PC-3 (cell line): ENCODE results near the gene APLP1. TPM values are rescaled to one million over a fixed set of nuclear protein-coding genes. Genes with fewer than 3 reads are reported as not detected.

Experiments used
- ATAC-seq: fragments of 200-7000 bp; cut with Tn5 transposase; 2 replicates; pipeline ENCODE4 v1.9.1; 2020; ENCODE audit warnings: mild to moderate bottlenecking, moderate library complexity
- BruUV-seq: library from RNA; stranded (reverse); fragments of 400-500 nt; replicated peaks from 2 replicates; lab custom pipeline; 2021; lab: Mats Ljungman, UMichigan
- CTCF ChIA-PET: fragments of 300-600 bp; sonication (Branson Sonifier 250); formaldehyde crosslinking; loops from one replicate; lab custom pipeline; 2022; ENCODE audit warnings: antibody characterized with exemption; lab: Charles Lee
- POLR2A ChIA-PET: fragments of 300-600 bp; sonication (Branson Sonifier 250); formaldehyde crosslinking; loops from one replicate; lab custom pipeline; 2022; ENCODE audit warnings: antibody characterized with exemption; ENCODE audit not compliant: unreplicated experiment; lab: Charles Lee
- DNase-seq: peaks from one replicate; pipeline ENCODE4 v3.0.0-alpha.2; 2015
- H2AFZ ChIP-seq: fragments of 300-600 bp; sonication (generic); 2 replicates; pipeline ENCODE4 v1.6.0; 2016; ENCODE audit warnings: antibody characterized with exemption, low read length
- H3F3A ChIP-seq: fragments of 300-600 bp; sonication (generic); one replicate; pipeline ENCODE4 v1.6.0; 2017; ENCODE audit warnings: antibody characterized with exemption, low read length, control low read depth, mild to moderate bottlenecking; ENCODE audit not compliant: unreplicated experiment
- H3K27ac ChIP-seq: fragments of 300-600 bp; sonication (generic); 2 replicates; pipeline ENCODE4 v1.5.1; 2016; ENCODE audit warnings: mild to moderate bottlenecking, low read length
- H3K27me3 ChIP-seq: fragments of 300-600 bp; sonication (generic); 2 replicates; pipeline ENCODE4 v1.6.1; 2016; ENCODE audit warnings: low read length, mixed read lengths
- H3K36me3 ChIP-seq: fragments of 300-600 bp; sonication (generic); 2 replicates; pipeline ENCODE4 v1.6.1; 2016; ENCODE audit warnings: low read depth, mixed run types, low read length, mixed read lengths
- H3K4me1 ChIP-seq: fragments of 300-600 bp; sonication (generic); 2 replicates; pipeline ENCODE4 v1.5.1; 2016; ENCODE audit warnings: low read length; ENCODE audit not compliant: insufficient read depth
- H3K4me2 ChIP-seq: fragments of 300-600 bp; sonication (generic); 2 replicates; pipeline ENCODE4 v1.6.0; 2016; ENCODE audit warnings: low read length
- H3K4me3 ChIP-seq: fragments of 300-600 bp; sonication (generic); 2 replicates; pipeline ENCODE4 v1.5.1; 2016; ENCODE audit warnings: mild to moderate bottlenecking, low read length, mixed read lengths
- H3K79me2 ChIP-seq: fragments of 300-600 bp; sonication (generic); 2 replicates; pipeline ENCODE4 v1.6.1; 2017; ENCODE audit warnings: low read length, mixed read lengths
- H3K9ac ChIP-seq: fragments of 300-600 bp; sonication (generic); 2 replicates; pipeline ENCODE4 v1.6.0; 2016; ENCODE audit warnings: mild to moderate bottlenecking, low read length
- H3K9me2 ChIP-seq: fragments of 300-600 bp; sonication (generic); replicated peaks from 2 replicates; pipeline ENCODE4 v1.6.1; 2016; ENCODE audit warnings: mixed run types, low read length, mixed read lengths
- H3K9me3 ChIP-seq: fragments of 300-600 bp; sonication (generic); 2 replicates; pipeline ENCODE4 v1.6.1; 2016; ENCODE audit warnings: low read length, mixed read lengths
- H4K20me1 ChIP-seq: fragments of 300-600 bp; sonication (generic); 2 replicates; pipeline ENCODE4 v1.6.1; 2016; ENCODE audit warnings: low read length, mixed read lengths
- EZH2 ChIP-seq: fragments of 300-600 bp; sonication (generic); IDR thresholded peaks from one replicate; pipeline ENCODE4 v1.6.1; 2017; ENCODE audit warnings: antibody characterized with exemption, mild to moderate bottlenecking, low read length; ENCODE audit not compliant: unreplicated experiment
- EZH2phosphoT487 ChIP-seq: fragments of 300-600 bp; sonication (generic); IDR thresholded peaks from 2 replicates; pipeline ENCODE4 v1.6.1; 2018; ENCODE audit warnings: mild to moderate bottlenecking, antibody characterized with exemption, low read length, borderline replicate concordance
- intact Hi-C: fragments of 100-400 bp; cut with micrococcal nuclease; formaldehyde crosslinking; loops from 2 replicates; pipeline ENCODE4 v1.9.0; 2023
- total RNA-seq: library from RNA; depleted of rRNA; stranded (reverse); fragments of >200 nt; gene quantifications from 2 replicates; pipeline ENCODE4 v1.2.3, GENCODE V29; 2014
- TF ChIP-seq, protein P1 (sequence below): fragments of 300-600 bp; sonication (generic); conservative IDR thresholded peaks from 2 replicates; pipeline ENCODE4 v1.5.1; 2017; ENCODE audit warnings: antibody characterized with exemption, low read depth, mild to moderate bottlenecking, low read length

Gene APLP1
- total RNA-seq, 1 experiment from 2014 or later, result 21.1 TPM

DNA sequence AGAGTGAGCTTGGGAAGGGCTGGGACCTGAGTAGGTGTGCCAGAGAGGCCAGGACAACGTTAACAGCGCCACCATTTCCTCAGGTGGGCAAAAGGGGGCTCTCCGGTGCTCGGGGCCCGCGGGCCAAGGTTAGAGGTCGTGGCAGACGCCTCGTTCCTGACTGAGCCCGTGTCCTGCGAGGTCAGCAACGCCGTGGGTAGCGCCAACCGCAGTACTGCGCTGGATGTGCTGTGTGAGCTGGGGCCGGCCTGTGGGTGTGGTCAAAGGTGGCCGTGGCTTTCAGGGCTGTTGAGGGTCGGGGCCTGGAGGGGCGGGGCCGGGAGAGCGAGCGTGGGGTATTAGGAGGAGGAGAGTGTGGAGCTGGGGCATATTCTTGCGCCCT lies 7.9 kb upstream of the APLP1 start:
- Histone ChIP-seq H3K9ac (no peak overlapping the region), H3K4me3 (no peak overlapping the region), H3K36me3 (no peaks in the 10 kb centered on the region), H3K9me3 (no peaks in the 10 kb centered on the region), H3K9me2 (no peaks in the 10 kb centered on the region), H3K27me3 (peaks cover 15% of the 10 kb centered on the region), H3K27ac (no peak overlapping the region), H3K4me1 (no peaks in the 10 kb centered on the region), H2AFZ (no peak overlapping the region), H3K79me2 (no peaks in the 10 kb centered on the region), H4K20me1 (no peaks in the 10 kb centered on the region), H3F3A (no peaks in the 10 kb centered on the region), H3K4me2 (no peak overlapping the region)
- DNase-seq (no peak), ATAC-seq (no peak)
- ChIA-PET CTCF (no interaction called here), POLR2A (no interaction called here)
- BruUV-seq, result no TSS peak
- intact Hi-C loops, result no loop called here
- TF ChIP-seq EZH2phosphoT487, result no peak
- TF ChIP-seq, protein P1, sequence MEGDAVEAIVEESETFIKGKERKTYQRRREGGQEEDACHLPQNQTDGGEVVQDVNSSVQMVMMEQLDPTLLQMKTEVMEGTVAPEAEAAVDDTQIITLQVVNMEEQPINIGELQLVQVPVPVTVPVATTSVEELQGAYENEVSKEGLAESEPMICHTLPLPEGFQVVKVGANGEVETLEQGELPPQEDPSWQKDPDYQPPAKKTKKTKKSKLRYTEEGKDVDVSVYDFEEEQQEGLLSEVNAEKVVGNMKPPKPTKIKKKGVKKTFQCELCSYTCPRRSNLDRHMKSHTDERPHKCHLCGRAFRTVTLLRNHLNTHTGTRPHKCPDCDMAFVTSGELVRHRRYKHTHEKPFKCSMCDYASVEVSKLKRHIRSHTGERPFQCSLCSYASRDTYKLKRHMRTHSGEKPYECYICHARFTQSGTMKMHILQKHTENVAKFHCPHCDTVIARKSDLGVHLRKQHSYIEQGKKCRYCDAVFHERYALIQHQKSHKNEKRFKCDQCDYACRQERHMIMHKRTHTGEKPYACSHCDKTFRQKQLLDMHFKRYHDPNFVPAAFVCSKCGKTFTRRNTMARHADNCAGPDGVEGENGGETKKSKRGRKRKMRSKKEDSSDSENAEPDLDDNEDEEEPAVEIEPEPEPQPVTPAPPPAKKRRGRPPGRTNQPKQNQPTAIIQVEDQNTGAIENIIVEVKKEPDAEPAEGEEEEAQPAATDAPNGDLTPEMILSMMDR, result no peak
- no peak for TF ChIP-seq EZH2

DNA sequence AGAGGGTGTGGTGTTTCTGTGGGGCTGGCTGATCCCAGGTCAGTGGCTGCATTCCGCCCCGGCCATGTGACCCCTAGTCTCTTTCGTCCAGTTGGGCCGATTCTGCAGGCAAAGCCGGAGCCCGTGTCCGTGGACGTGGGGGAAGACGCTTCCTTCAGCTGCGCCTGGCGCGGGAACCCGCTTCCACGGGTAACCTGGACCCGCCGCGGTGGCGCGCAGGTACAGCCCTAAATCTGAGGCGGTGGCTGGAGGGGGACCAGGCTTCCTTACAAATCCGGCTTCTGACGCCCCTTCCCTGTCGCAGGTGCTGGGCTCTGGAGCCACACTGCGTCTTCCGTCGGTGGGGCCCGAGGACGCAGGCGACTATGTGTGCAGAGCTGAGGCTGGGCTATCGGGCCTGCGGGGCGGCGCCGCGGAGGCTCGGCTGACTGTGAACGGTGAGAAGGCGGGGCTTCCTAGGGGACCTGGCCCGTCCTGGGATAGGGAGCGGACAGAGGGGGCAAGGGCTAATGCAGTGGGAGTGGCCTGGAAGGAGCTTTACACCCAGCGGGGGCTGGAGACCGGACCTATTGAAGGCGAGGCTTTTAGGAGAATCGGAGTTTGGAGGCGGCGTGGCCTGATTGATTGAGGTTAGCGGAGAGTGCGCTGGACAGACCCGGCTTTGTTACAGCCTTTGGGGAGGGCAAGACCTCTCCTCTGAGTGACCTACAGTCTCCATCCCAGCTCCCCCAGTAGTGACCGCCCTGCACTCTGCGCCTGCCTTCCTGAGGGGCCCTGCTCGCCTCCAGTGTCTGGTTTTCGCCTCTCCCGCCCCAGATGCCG lies 7.3 kb upstream of the APLP1 start:
- no peak for TF ChIP-seq EZH2
- POLR2A ChIA-PET, result no interaction called here
- H4K20me1 ChIP-seq, result no peaks in the 10 kb centered on the region
- ATAC-seq (no peak), DNase-seq (no peak)
- no peaks in the 10 kb centered on the region for H3K4me1 ChIP-seq
- no peaks in the 10 kb centered on the region for H3K9me3 ChIP-seq
- no peak overlapping the region for H3K9ac ChIP-seq
- H3K4me2 ChIP-seq, result no peak overlapping the region
- H3K4me3 ChIP-seq, result no peak overlapping the region
- intact Hi-C loops, result no loop called here
- no peaks in the 10 kb centered on the region for H3K79me2 ChIP-seq
- no TSS peak for BruUV-seq
- no peak overlapping the region for H3K27ac ChIP-seq
- H3K27me3 ChIP-seq, result peaks cover 11% of the 10 kb centered on the region
- no peak overlapping the region for H2AFZ ChIP-seq
- CTCF ChIA-PET, result no interaction called here
- H3K36me3 ChIP-seq, result no peaks in the 10 kb centered on the region
- no peaks in the 10 kb centered on the region for H3F3A ChIP-seq
- H3K9me2 ChIP-seq, result no peaks in the 10 kb centered on the region

DNA sequence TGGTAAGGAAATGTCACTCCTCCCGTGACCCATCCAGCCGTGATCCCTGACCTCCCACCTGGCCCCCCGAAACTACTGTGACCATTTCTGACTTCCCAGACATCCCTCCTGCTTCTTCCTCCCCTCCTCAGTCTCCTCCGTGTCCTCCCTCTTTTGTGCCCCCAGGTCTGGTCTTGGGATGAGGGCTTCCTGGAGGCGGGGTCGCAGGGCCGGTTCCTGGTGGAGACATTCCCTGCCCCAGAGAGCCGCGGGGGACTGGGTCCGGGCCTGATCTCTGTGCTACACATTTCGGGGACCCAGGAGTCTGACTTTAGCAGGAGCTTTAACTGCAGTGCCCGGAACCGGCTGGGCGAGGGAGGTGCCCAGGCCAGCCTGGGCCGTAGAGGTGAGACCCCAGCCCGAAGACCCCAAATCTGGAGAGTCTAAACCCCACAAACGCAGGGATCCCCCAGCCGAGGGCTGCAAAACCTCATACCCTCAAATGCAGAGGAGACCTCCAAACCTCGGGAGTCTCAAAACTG lies 6.7 kb upstream of the APLP1 start:
- Histone ChIP-seq H2AFZ (no peak overlapping the region), H3K9me3 (no peaks in the 10 kb centered on the region), H3K27ac (no peak overlapping the region), H3K4me2 (no peak overlapping the region), H3K4me3 (no peak overlapping the region), H3K27me3 (peaks cover 4% of the 10 kb centered on the region; the same call in 1 of the 2 replicates), H3K9ac (no peak overlapping the region), H3K79me2 (no peaks in the 10 kb centered on the region), H3K9me2 (no peaks in the 10 kb centered on the region), H4K20me1 (no peaks in the 10 kb centered on the region), H3K36me3 (no peaks in the 10 kb centered on the region), H3K4me1 (no peaks in the 10 kb centered on the region), H3F3A (no peaks in the 10 kb centered on the region)
- no peak for TF ChIP-seq EZH2phosphoT487
- TF ChIP-seq, protein P1, result no peak
- no peak for TF ChIP-seq EZH2
- ChIA-PET CTCF (no interaction called here), POLR2A (no interaction called here)
- BruUV-seq, result no TSS peak
- ATAC-seq (no peak), DNase-seq (no peak)
- intact Hi-C loops, result no loop called here
